Measurements from ENCODE around the gene TMEM61.
"Not testable (repeated sequence)": the region's sequence is repeated elsewhere in the genome, so short reads cannot be mapped to it uniquely, and the experiment has no call there.

The TMEM61 gene

GRCh38 chr1:55005351-55006140 lies 25.1 kb downstream of the TMEM61 start:
- DNase-seq, result no peak

GRCh38 chr1:55006931-55007330 lies 26.5 kb downstream of the TMEM61 start:
- DNase-seq, result no peak

GRCh38 chr1:55007625-55008024 lies 27.2 kb downstream of the TMEM61 start:
- DNase-seq, result no peak

DNA sequence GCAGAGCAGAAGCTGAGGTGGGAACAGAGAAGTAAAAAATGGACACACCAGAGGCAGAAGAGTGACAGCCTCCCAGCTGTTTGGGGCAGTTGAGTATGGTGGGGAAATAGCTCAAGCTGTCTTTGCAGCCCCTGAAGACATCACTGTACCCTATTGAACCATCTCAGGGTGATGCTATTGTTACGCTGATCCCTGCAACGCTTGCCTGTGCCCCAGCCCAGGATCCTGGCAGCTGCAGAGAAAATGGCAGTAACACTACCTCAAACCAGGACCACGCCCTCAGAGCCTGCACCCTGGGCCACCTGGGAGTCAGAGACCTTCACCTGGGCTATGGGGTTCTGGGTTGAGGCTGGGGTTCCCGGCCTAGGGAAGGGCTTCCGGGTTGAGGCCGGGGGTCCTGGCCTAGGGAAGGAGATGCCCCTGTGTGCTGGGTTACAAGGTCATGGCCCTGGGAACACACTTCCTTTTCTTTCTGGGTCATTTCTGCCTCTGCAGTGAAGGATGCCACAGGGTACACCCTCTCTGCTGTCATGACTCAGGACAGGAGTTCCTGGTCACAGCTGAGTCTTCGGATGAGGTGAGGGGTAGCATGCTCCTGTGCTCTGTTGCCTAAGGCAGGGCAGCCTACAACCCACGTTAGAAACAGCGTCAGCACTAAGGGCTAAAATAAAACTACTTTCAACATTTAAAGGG lies 29.9 kb downstream of the TMEM61 start:
- no peak for DNase-seq

DNA sequence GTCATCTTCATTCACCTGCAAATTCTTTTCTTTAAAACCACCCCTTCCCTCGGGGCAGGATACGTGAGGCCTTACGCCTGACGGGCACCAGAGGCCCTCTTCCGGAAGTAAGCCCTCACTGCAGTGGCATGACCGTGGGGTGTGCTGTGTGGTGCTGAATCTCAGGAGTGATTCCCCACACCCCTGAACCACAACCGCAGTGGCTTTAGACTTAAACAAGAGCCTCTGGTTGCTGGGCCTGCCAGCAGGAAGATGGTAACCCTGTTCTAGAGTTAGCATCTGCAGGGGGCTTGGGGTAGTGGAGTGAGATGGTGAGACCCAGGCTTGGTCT lies 30.4 kb downstream of the TMEM61 start:
- DNase-seq, result no peak

GRCh38 chr1:55012661-55013060 lies 32.2 kb downstream of the TMEM61 start:
- DNase-seq, result no peak

GRCh38 chr1:55015123-55015522 lies 34.7 kb downstream of the TMEM61 start:
- no peak for DNase-seq

DNA sequence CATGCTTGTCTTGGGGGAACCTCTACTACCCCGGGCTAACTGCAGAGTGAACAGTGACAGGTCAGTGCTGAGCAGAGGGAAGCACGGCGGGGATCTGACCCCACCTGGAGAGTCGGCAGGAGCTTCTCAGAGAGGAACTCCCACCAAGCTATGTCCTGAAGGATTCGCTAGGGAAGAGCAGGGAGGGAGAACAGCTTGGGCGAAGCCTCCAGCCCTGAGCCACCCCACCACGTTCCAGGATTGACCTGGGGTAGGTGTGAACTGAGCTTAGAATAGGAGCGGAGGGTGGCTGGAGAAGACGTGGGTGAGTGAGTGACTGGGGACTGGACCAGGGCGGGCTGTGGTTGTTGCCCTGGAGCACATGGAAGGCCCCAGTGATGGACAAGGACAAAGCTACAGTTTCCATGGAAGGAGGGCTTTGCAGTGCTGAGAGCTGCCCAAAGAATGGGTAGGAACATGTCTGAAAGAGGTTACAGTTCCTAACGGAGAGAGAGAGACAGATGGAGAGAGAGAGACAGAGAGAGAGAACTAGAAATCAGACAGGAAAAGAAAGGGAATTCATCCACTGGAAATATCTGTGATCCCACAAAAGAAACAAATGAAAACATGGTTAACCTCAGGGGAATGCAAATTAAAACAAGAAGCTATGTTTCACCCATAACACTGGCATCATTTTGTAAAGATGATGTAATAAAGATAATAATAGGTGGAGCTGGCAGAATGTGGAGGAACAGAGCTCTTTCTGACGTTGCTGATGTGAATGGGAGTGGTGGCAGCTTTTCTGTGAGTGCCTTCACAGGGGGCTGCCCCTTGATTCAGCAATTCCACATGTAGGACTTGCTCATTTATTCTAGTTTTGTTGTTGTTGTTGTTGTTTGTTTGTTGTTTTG lies 35.5 kb downstream of the TMEM61 start:
- DNase-seq, result no peak

DNA sequence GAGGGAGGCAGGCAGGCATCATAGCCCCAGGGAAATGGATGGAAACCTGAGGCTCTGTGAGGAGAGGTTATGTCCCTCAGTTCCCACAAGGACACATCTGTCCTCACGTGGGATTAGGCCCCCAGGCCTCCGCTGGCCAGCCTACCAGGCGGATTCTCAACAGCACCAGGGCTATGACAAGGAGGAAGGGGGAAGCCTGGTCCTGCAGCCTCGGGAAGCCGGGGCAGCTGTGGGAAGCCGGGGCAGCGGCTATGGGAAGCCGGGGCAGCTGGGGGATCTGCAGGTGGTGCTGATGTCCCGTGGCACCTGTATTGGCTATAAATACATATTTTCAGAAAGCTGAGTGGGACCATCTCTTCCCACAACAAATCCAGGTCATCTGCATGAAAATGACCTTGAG lies 38.0 kb downstream of the TMEM61 start:
- no peak for DNase-seq

GRCh38 chr1:55021942-55022546 lies 41.6 kb downstream of the TMEM61 start:
- DNase-seq, result peak; percentile 38 to 47

- not testable (repeated sequence) for DNase-seq
Measured at GRCh38 chr1:55024163-55024562, 43.7 kb downstream of the TMEM61 start.

- DNase-seq, result not testable (repeated sequence)
Measured at GRCh38 chr1:55026682-55027081, 46.3 kb downstream of the TMEM61 start.

GRCh38 chr1:55031098-55031497 lies 50.7 kb downstream of the TMEM61 start:
- not testable (repeated sequence) for DNase-seq

DNA sequence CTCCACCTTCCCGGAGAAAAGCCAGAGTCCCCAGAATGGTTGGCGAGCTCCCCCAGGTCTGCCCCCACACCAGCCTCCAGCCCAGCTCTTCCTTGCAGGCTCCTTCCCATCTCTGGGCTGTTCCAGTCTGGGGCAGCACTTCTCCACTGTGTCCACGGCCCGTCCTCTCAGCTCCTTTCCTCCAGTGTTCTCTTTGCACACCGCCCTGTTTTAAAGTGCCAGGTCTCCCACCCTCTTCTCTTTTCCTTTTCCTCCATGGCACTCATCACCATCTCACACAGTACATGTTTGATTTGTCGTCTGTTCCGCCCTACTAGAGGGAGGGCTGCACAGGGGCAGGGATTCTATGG lies 52.8 kb downstream of the TMEM61 start:
- no peak for DNase-seq

- DNase-seq, result no peak
Measured at GRCh38 chr1:55034476-55035133, 54.2 kb downstream of the TMEM61 start.

DNA sequence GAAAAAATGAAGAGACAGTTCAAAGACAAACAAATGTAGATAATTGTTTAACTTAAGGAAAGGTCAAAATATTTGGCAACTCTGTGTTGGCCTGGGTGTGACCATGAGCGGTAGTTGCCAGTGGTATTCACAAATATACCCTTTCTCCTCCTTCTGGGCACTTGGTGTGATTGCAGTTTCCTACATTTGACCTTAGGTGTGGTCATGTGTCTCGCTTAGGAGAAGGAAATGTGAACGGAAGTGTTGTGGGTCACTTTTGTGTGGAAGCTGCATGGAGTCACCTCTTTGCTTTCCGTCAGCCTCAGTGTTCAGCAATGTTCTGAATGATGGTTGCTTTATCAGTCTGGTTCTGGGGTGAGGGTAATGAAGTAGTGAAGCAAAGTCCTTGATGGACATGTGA lies 55.5 kb downstream of the TMEM61 start:
- DNase-seq, result peak; percentile 56 to 72

- DNase-seq, result no peak
Measured at GRCh38 chr1:55037733-55038551, 57.5 kb downstream of the TMEM61 start.

GRCh38 chr1:55038552-55038838 lies 58.1 kb downstream of the TMEM61 start:
- no peak for DNase-seq

GRCh38 chr1:55038974-55039341 lies 58.5 kb downstream of the TMEM61 start:
- DNase-seq, result no peak

DNA sequence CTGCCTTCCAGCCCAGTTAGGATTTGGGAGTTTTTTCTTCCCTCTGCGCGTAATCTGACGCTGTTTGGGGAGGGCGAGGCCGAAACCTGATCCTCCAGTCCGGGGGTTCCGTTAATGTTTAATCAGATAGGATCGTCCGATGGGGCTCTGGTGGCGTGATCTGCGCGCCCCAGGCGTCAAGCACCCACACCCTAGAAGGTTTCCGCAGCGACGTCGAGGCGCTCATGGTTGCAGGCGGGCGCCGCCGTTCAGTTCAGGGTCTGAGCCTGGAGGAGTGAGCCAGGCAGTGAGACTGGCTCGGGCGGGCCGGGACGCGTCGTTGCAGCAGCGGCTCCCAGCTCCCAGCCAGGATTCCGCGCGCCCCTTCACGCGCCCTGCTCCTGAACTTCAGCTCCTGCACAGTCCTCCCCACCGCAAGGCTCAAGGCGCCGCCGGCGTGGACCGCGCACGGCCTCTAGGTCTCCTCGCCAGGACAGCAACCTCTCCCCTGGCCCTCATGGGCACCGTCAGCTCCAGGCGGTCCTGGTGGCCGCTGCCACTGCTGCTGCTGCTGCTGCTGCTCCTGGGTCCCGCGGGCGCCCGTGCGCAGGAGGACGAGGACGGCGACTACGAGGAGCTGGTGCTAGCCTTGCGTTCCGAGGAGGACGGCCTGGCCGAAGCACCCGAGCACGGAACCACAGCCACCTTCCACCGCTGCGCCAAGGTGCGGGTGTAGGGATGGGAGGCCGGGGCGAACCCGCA lies 59.1 kb downstream of the TMEM61 start, which contains the start of gene PCSK9:
PCSK9 (plus strand) TSS at position 207 of the 741 bp plus-strand sequence; CDS start at position 497, 290 bp downstream.
- no peak for DNase-seq

All from AML-193 (cell line).